HG02678 (cell line): ENCODE data around the gene NAGLU.

Experiments
- ATAC-seq: cut with Tn5 transposase; IDR thresholded peaks from one replicate; pipeline ENCODE4 v1.9.1; 2021; ENCODE audit warnings: mild to moderate bottlenecking, moderate library complexity; ENCODE audit not compliant: unreplicated experiment

The NAGLU gene

DNA sequence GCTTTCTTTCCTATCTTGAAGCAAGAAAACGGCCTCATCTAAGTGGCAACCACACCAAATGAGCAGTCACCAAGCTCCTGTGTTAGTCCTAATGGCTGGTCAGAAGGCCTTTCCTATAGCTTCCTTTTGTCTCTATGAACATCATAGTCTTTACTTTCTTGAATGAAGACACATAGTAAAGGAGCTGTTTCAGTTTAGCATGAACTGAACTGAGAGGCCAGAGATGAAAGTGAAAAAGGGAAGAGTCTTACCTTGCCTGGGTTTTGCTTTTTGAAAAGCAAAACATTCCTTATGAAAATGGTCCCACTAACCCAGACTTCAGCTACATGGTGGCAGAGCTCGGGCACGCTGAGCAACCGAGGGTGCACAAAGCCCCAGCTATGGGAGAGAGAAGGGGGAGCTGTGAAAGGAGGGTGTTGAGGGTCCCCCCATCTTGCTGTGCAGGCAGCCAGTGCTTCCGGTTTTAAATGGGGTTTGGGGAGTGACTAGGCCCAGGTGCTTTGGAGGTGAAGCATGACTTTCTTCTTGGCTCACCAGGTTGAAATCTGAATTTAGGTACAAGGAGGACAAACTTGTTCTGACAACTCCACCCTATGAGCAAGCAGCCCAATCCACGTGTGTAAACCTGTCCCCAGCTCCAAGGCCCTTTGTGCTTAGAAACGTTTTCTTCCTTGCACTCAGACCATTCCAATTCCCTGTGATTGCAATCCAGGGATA lies 50.6 kb downstream of the NAGLU start:
- peak; percentile 52 for ATAC-seq

DNA sequence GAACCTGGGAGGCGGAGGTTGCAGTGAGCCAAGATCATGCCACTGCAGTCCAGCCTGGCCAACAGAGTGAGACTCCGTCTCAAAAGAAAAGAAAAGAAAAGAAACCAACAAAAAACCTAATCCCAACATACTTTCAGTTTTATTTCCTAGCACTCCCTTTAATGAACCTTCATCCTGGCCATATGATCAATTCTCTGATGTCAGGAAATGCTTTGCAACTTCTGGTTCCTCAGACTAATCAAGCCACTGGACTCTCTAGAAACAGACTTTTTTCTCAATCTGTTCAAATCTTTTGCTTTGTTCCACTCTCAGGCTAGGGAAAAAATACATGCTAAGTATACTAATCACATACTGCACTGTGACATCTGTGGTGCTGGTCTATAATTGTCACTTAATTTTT lies 54.8 kb downstream of the NAGLU start:
- no peak for ATAC-seq

DNA sequence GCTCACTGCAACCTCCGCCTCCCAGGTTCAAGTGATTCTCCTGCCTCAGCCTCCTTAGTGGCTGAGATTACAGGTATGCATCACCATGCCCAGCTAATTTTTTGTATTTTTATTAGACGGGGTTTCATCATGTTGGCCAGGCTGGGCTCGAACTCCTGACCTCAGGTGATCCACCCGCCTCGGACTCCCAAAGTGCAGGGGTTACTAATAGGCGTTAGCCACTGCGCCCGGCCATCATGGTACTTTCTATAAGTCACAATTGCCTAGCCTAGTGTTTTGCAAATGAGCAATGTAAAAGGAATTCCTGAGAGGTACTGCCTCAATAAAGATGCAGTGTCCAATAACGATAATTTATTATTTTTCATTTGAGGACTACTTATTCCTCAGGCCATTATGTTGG lies 55.4 kb downstream of the NAGLU start:
- no peak for ATAC-seq
